ENCODE results near the gene HSP90AB1. TPM values are rescaled to one million over a fixed set of nuclear protein-coding genes. Genes with fewer than 3 reads are reported as not detected.

The HSP90AB1 gene
- 680 and 845 TPM in 2 replicates for total RNA-seq

GRCh38 chr6:44246663-44247337, at the start of gene HSP90AB1:
HSP90AB1 (plus strand) TSS chr6:44247101; CDS start chr6:44248630, 1,529 bp downstream.

GRCh38 chr6:44216677-44217331, 30.1 kb upstream of the HSP90AB1 start, which contains the start of gene MYMX:
MYMX (plus strand) TSS chr6:44216926; CDS start chr6:44217472, 546 bp downstream.

GRCh38 chr6:44223319-44224028, 23.4 kb upstream of the HSP90AB1 start, which contains the start of gene SLC29A1:
SLC29A1 (plus strand) TSS chr6:44223595; CDS start chr6:44227314, 3,719 bp downstream.

GRCh38 chr6:44257025-44257752, 10.3 kb downstream of the HSP90AB1 start, which contains the start of gene SLC35B2:
SLC35B2 (minus strand) TSS chr6:44257528; CDS start chr6:44257410, 118 bp downstream.

GRCh38 chr6:44265007-44265721, 18.3 kb downstream of the HSP90AB1 start, which contains the start of gene NFKBIE:
NFKBIE (minus strand) TSS chr6:44265551; CDS start chr6:44265346, 205 bp downstream.

GRCh38 chr6:44269921-44270525, 23.1 kb downstream of the HSP90AB1 start, which contains the start of gene TMEM151B:
TMEM151B (plus strand) TSS chr6:44270450; CDS start chr6:44270743, 293 bp downstream.

Small RNA genes within 50 kb of the gene (small RNA-seq; reads per million reads assigned to genes)
- not detected for gene RN7SL811P

Other genes with a start within 250 kb of the HSP90AB1 start
- gene MRPL14, start 119.6 kb upstream of the HSP90AB1 start, total RNA-seq: 49.7 and 56.1 TPM in 2 replicates
- 29.9 and 32.2 TPM in 2 replicates for gene TMEM63B, start 119.5 kb upstream of the HSP90AB1 start, total RNA-seq
- not detected in 2 replicates for gene CAPN11, start 88.3 kb upstream of the HSP90AB1 start, total RNA-seq
- gene MYMX, start 30.2 kb upstream of the HSP90AB1 start, total RNA-seq: not detected in 2 replicates
- 25.9 and 29.4 TPM in 2 replicates for gene SLC29A1, start 23.5 kb upstream of the HSP90AB1 start, total RNA-seq
- 64.6 and 69.5 TPM in 2 replicates for gene SLC35B2, start 10.4 kb downstream of the HSP90AB1 start, total RNA-seq
- gene NFKBIE, start 18.4 kb downstream of the HSP90AB1 start, total RNA-seq: 4.3 and 8.9 TPM in 2 replicates
- gene TMEM151B, start 23.3 kb downstream of the HSP90AB1 start, total RNA-seq: under 0.01 TPM in 2 replicates
- gene AARS2, start 66.2 kb downstream of the HSP90AB1 start, total RNA-seq: 6.3 and 7.5 TPM in 2 replicates
- 0.13 TPM in 1 of 2 replicates, not detected in the other for gene SPATS1, start 95.5 kb downstream of the HSP90AB1 start, total RNA-seq
- 25.5 and 27.2 TPM in 2 replicates for gene CDC5L, start 140.6 kb downstream of the HSP90AB1 start, total RNA-seq